Peyer's patch (tissue), 4 donors: Measurements from ENCODE around the gene AFAP1L1.

Experiments used
- CTCF ChIP-seq, 6 experiments: fragments of 450-650 bp in 4 of 6; fragments of 200-600 bp in 2 of 6; sonication (generic) in 1 of 6; IDR thresholded peaks; one replicate each; pipeline ENCODE4 v1.5.1; 2017 to 2019; ENCODE audit warnings: antibody characterized with exemption in 6 of 6, mild to moderate bottlenecking in 3 of 6, moderate library complexity in 1 of 6
- POLR2A ChIP-seq, 2 donors: fragments of 450-650 bp; IDR thresholded peaks; one replicate each; pipeline ENCODE4 v1.5.1; 2017; ENCODE audit warnings: antibody characterized with exemption in 2 of 2, mild to moderate bottlenecking in 2 of 2, moderate library complexity in 2 of 2

- TF ChIP-seq CTCF (IDR thresholded peaks at IDR 0.05) (no peak), POLR2A (IDR thresholded peaks at IDR 0.05) (no peak)
Measured at GRCh38 chr5:149337736-149338135, 66.1 kb downstream of the AFAP1L1 start.
